Tibial artery (tissue), 4 donors: ENCODE results near the gene PRICKLE4.

Experiments
- DNase-seq, 2 donors: peaks; one replicate each; pipeline ENCODE4 v3.0.0-alpha.2; 2019
- H3K27ac ChIP-seq, 2 donors: fragments of 200-600 bp; sonication (generic) in 1 of 2; 1 replicate in 1 of 2; 2 replicates in 1 of 2; pipeline ENCODE4 v1.5.1; 2018 to 2019; ENCODE audit warnings: mild to moderate bottlenecking in 1 of 2
- H3K27me3 ChIP-seq, 2 donors: fragments of 200-600 bp; sonication (generic) in 1 of 2; one replicate each; pipeline versions ENCODE4 v1.5.1 to v1.6.0; 2016 to 2019
- H3K36me3 ChIP-seq, 3 donors: fragments of 200-600 bp; sonication (generic) in 2 of 3; one replicate each; pipeline ENCODE4 v1.5.1; 2016 to 2019; ENCODE audit warnings: mild to moderate bottlenecking in 2 of 3
- H3K4me1 ChIP-seq, 4 donors: fragments of 200-600 bp; sonication (generic) in 2 of 4; 1 replicate in 3 of 4; 2 replicates in 1 of 4; pipeline ENCODE4 v1.5.1; 2016 to 2019
- H3K4me3 ChIP-seq, 2 donors: fragments of 200-600 bp; sonication (generic) in 1 of 2; 1 replicate in 1 of 2; 2 replicates in 1 of 2; pipeline ENCODE4 v1.5.1; 2018 to 2019; ENCODE audit warnings: mild to moderate bottlenecking in 2 of 2
- H3K9me3 ChIP-seq, 3 donors: fragments of 200-600 bp; sonication (generic) in 1 of 3; one replicate each; pipeline ENCODE4 v1.5.1; 2016 to 2019
- intact Hi-C: fragments of 100-400 bp; cut with DNase I; formaldehyde crosslinking; loops from one replicate; pipeline ENCODE4 v1.15.0; 2023; ENCODE audit warnings: low total_unique reads
- TF ChIP-seq, protein P1 (sequence below), 2 experiments: fragments of 200-600 bp in 1 of 2; fragments of 450-650 bp in 1 of 2; IDR thresholded peaks; one replicate each; pipeline ENCODE4 v1.5.1; 2017 to 2019; ENCODE audit warnings: antibody characterized with exemption in 2 of 2, mild to moderate bottlenecking in 1 of 2, moderate library complexity in 1 of 2

The PRICKLE4 gene

DNA sequence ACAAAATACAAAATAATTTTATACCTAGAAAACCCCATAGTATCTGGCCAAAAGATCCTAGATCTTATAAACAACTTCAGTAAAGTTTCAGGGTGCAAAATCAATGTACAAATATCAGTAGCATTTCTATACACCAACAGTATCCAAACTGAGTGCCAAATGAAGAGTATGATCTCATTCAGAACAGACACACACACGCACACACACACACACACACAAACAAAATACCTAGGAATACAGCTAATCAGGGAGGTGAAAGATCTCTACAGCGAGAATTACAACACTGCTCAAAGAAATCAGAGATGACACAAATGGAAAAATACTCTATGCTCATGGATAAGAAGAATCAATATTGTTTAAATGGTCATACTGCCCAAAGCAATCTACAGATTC, 56.1 kb downstream of the PRICKLE4 start:
- Histone ChIP-seq H3K36me3 (no peaks in the 10 kb centered on the region), H3K4me1 (no peaks in the 10 kb centered on the region), H3K9me3 (no peaks in the 10 kb centered on the region), H3K4me3 (no peak overlapping the region), H3K27me3 (no peaks in the 10 kb centered on the region), H3K27ac (no peak overlapping the region)
- no peak for DNase-seq
- intact Hi-C loops, result no loop called here
- TF ChIP-seq, protein P1, sequence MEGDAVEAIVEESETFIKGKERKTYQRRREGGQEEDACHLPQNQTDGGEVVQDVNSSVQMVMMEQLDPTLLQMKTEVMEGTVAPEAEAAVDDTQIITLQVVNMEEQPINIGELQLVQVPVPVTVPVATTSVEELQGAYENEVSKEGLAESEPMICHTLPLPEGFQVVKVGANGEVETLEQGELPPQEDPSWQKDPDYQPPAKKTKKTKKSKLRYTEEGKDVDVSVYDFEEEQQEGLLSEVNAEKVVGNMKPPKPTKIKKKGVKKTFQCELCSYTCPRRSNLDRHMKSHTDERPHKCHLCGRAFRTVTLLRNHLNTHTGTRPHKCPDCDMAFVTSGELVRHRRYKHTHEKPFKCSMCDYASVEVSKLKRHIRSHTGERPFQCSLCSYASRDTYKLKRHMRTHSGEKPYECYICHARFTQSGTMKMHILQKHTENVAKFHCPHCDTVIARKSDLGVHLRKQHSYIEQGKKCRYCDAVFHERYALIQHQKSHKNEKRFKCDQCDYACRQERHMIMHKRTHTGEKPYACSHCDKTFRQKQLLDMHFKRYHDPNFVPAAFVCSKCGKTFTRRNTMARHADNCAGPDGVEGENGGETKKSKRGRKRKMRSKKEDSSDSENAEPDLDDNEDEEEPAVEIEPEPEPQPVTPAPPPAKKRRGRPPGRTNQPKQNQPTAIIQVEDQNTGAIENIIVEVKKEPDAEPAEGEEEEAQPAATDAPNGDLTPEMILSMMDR (IDR thresholded peaks at IDR 0.05), result no peak
